Sigmoid colon (tissue), 7 donors: ENCODE data around the gene STK10. TPM values are rescaled to one million over a fixed set of nuclear protein-coding genes. Genes with fewer than 3 reads are reported as not detected.

ENCODE experiments used
- DNase-seq: peaks from one replicate; pipeline ENCODE4 v3.0.0-alpha.2; 2019
- H3K27ac ChIP-seq, 4 donors: fragments of 200-600 bp; sonication (generic); one replicate each; pipeline ENCODE4 v1.5.1; 2016 to 2019; ENCODE audit warnings: mild to moderate bottlenecking in 1 of 4
- H3K27me3 ChIP-seq, 3 donors: fragments of 200-600 bp; sonication (generic); one replicate each; pipeline ENCODE4 v1.5.1; 2019; ENCODE audit warnings: mild to moderate bottlenecking in 1 of 3
- H3K36me3 ChIP-seq, 4 donors: fragments of 200-600 bp; sonication (generic); one replicate each; pipeline ENCODE4 v1.5.1; 2016 to 2019
- H3K4me1 ChIP-seq, 4 donors: fragments of 200-600 bp; sonication (generic); one replicate each; pipeline ENCODE4 v1.5.1; 2017 to 2019
- H3K4me3 ChIP-seq, 4 donors: fragments of 200-600 bp; sonication (generic); one replicate each; pipeline ENCODE4 v1.5.1; 2017 to 2019; ENCODE audit warnings: mild to moderate bottlenecking in 2 of 4, moderate library complexity in 1 of 4
- H3K9me3 ChIP-seq, 4 donors: fragments of 200-600 bp in 3 of 4; sonication (generic) in 3 of 4; one replicate each; pipeline versions ENCODE4 v1.5.1 to v1.6.1; 2013 to 2019
- EP300 ChIP-seq, 4 donors: sonication (generic); formaldehyde crosslinking; IDR thresholded peaks; one replicate each; pipeline ENCODE4 v1.6.1; 2017; ENCODE audit warnings: antibody characterized with exemption in 4 of 4
- POLR2A ChIP-seq, 2 donors: fragments of 450-650 bp; IDR thresholded peaks; one replicate each; pipeline ENCODE4 v1.6.1; 2016; ENCODE audit warnings: antibody characterized with exemption in 2 of 2, mild to moderate bottlenecking in 2 of 2, moderate library complexity in 2 of 2
- POLR2AphosphoS5 ChIP-seq, 4 donors: sonication (generic); formaldehyde crosslinking; IDR thresholded peaks; one replicate each; pipeline ENCODE4 v1.6.1; 2017; ENCODE audit warnings: antibody characterized with exemption in 4 of 4
- WGBS, 2 donors: extraction: QIAGEN DNeasy Blood & Tissue Kit; methylation state at CpG; one replicate each; pipeline ENCODE4 v1.1.7; 2013; 5-methylcytosine and 5-hydroxymethylcytosine counted together
- intact Hi-C: fragments of 100-400 bp; cut with DNase I; formaldehyde crosslinking; loops from one replicate; pipeline ENCODE4 v1.15.1; 2023
- polyA plus RNA-seq, 3 donors: library from polyadenylated mRNA; stranded (reverse); fragments of 200-250 nt; gene quantifications; one replicate each; pipeline ENCODE4 v1.2.3, GENCODE V29; 2013
- total RNA-seq, 4 donors: library from RNA; depleted of rRNA; stranded (reverse); fragments of >200 nt; gene quantifications; one replicate each; pipeline ENCODE4 v1.1.0, GENCODE V29; 2016
- TF ChIP-seq, protein P1 (sequence below), 4 experiments: fragments of 450-650 bp in 3 of 4; fragments of 200-600 bp in 1 of 4; IDR thresholded peaks; one replicate each; pipeline ENCODE4 v1.5.1; 2016 to 2019; ENCODE audit warnings: antibody characterized with exemption in 4 of 4, mild to moderate bottlenecking in 3 of 4, moderate library complexity in 2 of 4
- donor health status: healthy with polysubstance abuse.
- donor health status: Bipolar disorder and iron deficiency.
- donor health status: healthy.

Gene STK10
- total and polyA plus RNA-seq, 7 donors, result 4.2 to 28.6 (median 12.5) TPM

DNA sequence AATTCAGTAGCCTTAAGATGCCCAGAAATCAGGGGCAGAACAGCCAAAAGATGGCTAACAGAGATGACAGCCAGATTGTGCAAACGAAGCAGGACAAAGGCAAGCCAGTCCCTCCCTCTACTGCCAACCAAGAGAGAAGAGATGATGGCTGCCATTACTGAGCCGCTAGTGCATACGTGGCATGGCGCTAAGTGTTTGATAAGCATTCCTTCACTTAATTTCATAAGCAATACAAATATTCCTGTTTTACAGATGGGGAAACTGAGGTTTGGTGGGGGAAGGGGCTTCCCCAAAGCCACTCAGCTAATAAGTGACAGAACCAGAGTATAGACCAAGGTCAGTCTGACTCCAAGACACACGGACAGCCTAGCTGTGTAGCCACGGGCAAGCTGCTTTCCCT lies 44.1 kb downstream of the STK10 start:
- no peak for DNase-seq
- H3K4me1 ChIP-seq, result no peaks in the 10 kb centered on the region

DNA sequence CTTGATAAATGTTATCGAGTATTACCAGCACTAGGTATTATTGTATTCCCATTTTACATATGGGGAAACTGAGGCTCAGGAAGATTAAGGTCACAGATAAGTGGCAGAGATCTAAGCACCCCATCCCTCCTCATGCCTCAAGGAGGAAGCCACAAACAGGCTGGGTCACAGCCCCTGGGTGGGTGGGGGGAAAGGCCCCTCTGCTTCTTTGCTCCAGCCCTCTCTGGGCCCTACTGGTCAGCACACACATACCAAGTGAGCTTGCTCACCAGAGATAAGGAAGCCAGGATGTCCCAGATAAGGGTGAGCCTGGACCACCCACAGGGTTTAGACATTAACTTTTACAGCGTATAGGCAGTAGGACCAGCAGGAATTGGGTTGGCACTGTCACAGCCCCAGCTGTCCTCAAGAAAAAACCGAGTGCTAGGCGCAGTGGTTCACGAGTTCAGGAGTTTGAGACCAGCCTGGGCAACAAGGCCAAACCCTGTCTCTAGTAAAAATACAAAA lies 45.3 kb downstream of the STK10 start:
- DNase-seq, result no peak
- Histone ChIP-seq H3K27me3 (no peaks in the 10 kb centered on the region), H3K27ac (no peak overlapping the region), H3K36me3 (peaks cover 0 to 3% (median 0%) of the 10 kb centered on the region in 4 donors), H3K9me3 (no peaks in the 10 kb centered on the region), H3K4me1 (no peaks in the 10 kb centered on the region), H3K4me3 (no peak overlapping the region)
- no peak for TF ChIP-seq POLR2A (IDR thresholded peaks at IDR 0.05)
- TF ChIP-seq POLR2AphosphoS5 (IDR thresholded peaks at IDR 0.05), result no peak
- no peak for TF ChIP-seq EP300 (IDR thresholded peaks at IDR 0.05)
- TF ChIP-seq, protein P1, sequence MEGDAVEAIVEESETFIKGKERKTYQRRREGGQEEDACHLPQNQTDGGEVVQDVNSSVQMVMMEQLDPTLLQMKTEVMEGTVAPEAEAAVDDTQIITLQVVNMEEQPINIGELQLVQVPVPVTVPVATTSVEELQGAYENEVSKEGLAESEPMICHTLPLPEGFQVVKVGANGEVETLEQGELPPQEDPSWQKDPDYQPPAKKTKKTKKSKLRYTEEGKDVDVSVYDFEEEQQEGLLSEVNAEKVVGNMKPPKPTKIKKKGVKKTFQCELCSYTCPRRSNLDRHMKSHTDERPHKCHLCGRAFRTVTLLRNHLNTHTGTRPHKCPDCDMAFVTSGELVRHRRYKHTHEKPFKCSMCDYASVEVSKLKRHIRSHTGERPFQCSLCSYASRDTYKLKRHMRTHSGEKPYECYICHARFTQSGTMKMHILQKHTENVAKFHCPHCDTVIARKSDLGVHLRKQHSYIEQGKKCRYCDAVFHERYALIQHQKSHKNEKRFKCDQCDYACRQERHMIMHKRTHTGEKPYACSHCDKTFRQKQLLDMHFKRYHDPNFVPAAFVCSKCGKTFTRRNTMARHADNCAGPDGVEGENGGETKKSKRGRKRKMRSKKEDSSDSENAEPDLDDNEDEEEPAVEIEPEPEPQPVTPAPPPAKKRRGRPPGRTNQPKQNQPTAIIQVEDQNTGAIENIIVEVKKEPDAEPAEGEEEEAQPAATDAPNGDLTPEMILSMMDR (IDR thresholded peaks at IDR 0.05), result no peak
- WGBS, 2 donors, result 34 to 70% methylated on average over 5 of the region's 5 CpGs
- intact Hi-C loops, result no loop called here

More for the DNA sequence above, 44.1 kb downstream of the STK10 start:
- Histone ChIP-seq H3K9me3 (no peaks in the 10 kb centered on the region), H3K27ac (peak overlapping the region in 2 of 4 donors; percentile 36 to 47), H3K36me3 (peaks cover 0 to 3% (median 0%) of the 10 kb centered on the region in 4 donors), H3K4me3 (no peak overlapping the region), H3K27me3 (no peaks in the 10 kb centered on the region)
- TF ChIP-seq POLR2A (IDR thresholded peaks at IDR 0.05), result no peak
- TF ChIP-seq EP300 (IDR thresholded peaks at IDR 0.05), result no peak
- TF ChIP-seq, protein P1 (IDR thresholded peaks at IDR 0.05), result no peak
- no peak for TF ChIP-seq POLR2AphosphoS5 (IDR thresholded peaks at IDR 0.05)
- intact Hi-C loops, result no loop called here
- WGBS, 2 donors, result 91 to 93% methylated on average over 6 of the region's 6 CpGs

DNA sequence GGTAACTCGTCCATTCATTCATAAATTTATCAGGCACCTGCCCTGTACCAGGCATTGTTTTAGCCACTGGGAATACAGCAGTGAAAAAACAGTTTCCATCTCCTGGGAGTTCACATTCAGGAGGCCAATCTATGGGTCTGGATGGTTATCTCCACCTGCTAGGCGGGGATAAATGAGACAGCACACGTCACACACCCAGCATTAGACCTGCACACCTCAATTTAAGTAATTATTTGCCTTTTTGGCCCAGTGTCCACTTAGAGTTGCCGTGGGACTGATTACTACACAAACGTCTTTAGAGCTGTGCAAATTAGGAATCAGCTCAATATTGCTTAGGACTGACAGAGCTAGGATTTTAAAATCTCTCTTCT lies 46.1 kb downstream of the STK10 start:
- Histone ChIP-seq H3K4me1 (no peaks in the 10 kb centered on the region), H3K27me3 (no peaks in the 10 kb centered on the region), H3K4me3 (no peak overlapping the region), H3K36me3 (peaks cover 0 to 3% (median 0%) of the 10 kb centered on the region in 4 donors), H3K27ac (no peak overlapping the region), H3K9me3 (no peaks in the 10 kb centered on the region)
- no peak for TF ChIP-seq EP300 (IDR thresholded peaks at IDR 0.05)
- no peak for TF ChIP-seq POLR2A (IDR thresholded peaks at IDR 0.05)
- no peak for TF ChIP-seq POLR2AphosphoS5 (IDR thresholded peaks at IDR 0.05)
- TF ChIP-seq, protein P1 (IDR thresholded peaks at IDR 0.05), result no peak
- intact Hi-C loops, result no loop called here
- no peak for DNase-seq
- WGBS, 2 donors, result 39 to 73% methylated on average over 5 of the region's 5 CpGs

DNA sequence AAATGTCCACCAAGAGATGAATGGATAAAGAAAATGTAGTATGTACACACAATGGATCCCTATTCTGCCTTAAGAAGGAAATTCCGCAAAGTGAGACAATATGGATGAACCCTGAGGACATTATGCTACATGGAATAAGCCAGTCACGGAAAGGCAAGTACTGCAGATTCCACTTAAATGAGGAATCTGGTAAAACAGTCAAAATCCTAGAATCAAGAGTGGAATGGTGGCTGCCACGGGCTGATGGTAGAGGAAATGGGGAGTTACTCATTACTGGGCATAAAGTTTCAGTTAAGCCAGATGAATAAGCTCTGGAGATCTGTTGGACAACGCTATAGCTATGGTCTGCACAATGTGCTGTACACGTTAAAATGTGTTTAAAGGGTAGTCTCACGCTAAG lies 47.2 kb downstream of the STK10 start:
- no peak for DNase-seq
- peaks cover 0 to under 1% (median 0%) of the 10 kb centered on the region in 4 donors for H3K36me3 ChIP-seq
- no peaks in the 10 kb centered on the region for H3K9me3 ChIP-seq
- intact Hi-C loops, result no loop called here
- no peak for TF ChIP-seq EP300 (IDR thresholded peaks at IDR 0.05)
- TF ChIP-seq, protein P1 (IDR thresholded peaks at IDR 0.05), result no peak
- TF ChIP-seq POLR2AphosphoS5 (IDR thresholded peaks at IDR 0.05), result no peak
- TF ChIP-seq POLR2A (IDR thresholded peaks at IDR 0.05), result no peak
- no peak overlapping the region for H3K4me3 ChIP-seq
- 88 to 91% methylated on average over 6 of the region's 6 CpGs for WGBS, 2 donors
- H3K27me3 ChIP-seq, result no peaks in the 10 kb centered on the region
- H3K4me1 ChIP-seq, result no peaks in the 10 kb centered on the region
- H3K27ac ChIP-seq, result no peak overlapping the region

DNA sequence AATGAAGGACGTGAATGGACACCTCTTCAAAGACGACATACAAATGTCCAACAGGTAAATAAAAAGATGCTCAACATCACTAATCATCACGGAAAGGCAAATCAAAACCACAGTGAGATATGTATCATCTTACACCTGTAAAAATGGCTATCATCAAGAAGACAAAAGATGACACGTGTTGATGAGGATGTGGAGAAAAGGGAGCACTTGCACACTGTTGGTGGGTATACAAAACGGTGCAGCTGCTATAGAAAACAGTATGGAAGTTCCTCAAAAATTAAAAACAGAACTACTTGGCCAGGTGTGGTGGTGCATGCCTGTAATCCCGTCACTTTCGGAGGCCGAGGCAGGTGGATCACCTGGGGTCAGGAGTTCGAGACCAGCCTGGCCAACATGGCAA lies 47.9 kb downstream of the STK10 start:
- Histone ChIP-seq H3K27me3 (no peaks in the 10 kb centered on the region), H3K4me1 (no peaks in the 10 kb centered on the region), H3K4me3 (no peak overlapping the region), H3K27ac (no peak overlapping the region), H3K9me3 (no peaks in the 10 kb centered on the region), H3K36me3 (no peaks in the 10 kb centered on the region)
- TF ChIP-seq POLR2A (IDR thresholded peaks at IDR 0.05), result no peak
- no peak for TF ChIP-seq EP300 (IDR thresholded peaks at IDR 0.05)
- TF ChIP-seq POLR2AphosphoS5 (IDR thresholded peaks at IDR 0.05), result no peak
- TF ChIP-seq, protein P1 (IDR thresholded peaks at IDR 0.05), result no peak
- intact Hi-C loops, result no loop called here
- WGBS, 2 donors, result 72 to 90% methylated on average over 9 of the region's 9 CpGs
- DNase-seq, result no peak
